Measurements from ENCODE around the gene SELENOW. TPM values are rescaled to one million over a fixed set of nuclear protein-coding genes. Genes with fewer than 3 reads are reported as not detected.

The SELENOW gene
- polyA plus RNA-seq, 3 donors = 103 to 204 (median 171) TPM

DNA sequence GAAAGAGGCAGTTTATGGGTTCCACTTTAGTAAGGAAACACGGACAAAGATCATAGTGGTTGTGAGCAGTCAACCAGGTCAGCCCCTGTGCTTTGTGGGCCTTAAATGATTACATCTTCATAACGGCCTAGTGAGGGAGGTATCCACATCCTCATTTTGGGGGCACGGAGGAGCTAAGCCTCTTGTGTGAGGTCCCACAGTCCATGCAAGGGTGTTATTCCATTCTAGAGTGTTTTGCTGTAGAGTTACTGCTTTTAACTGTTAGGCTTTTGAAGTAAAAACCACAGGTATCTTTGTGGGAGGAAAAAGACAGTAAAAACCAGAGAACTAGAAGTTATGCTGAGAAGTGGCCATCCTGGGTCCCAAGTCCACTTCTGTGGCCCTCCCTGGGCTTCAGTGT is 29.2 kb upstream of the SELENOW start:
- Mint-ChIP-seq H3K4me1 (peaks cover 12% of the 10 kb centered on the region), H3K27me3 (ENCODE audit: low read depth in 3 of 3) (no peaks in the 10 kb centered on the region), H3K27ac (peak overlapping the region in 3 of 7 donors; percentile 19 to 52 (median 25)), H3K36me3 (peaks cover 61 to 75% of the 10 kb centered on the region in 2 donors), H3K9me3 (peaks cover 0 to 2% (median 0%) of the 10 kb centered on the region in 7 donors), H3K4me3 (no peak overlapping the region)
- Histone ChIP-seq H2AFZ (ENCODE audit: insufficient read depth, low read depth, low read length, poor library complexity, severe bottlenecking) (no peak overlapping the region), H3K4me1 (ENCODE audit: control insufficient read depth in 1 of 2, insufficient read depth in 2 of 2, low read length in 2 of 2) (peaks cover 15 to 20% of the 10 kb centered on the region in 2 donors), H4K20me1 (ENCODE audit: insufficient read depth, low read length) (peaks cover 56% of the 10 kb centered on the region), H3K4me3 (replicated peaks in 1 of 3; ENCODE audit: low read depth in 2 of 3, low read length in 3 of 3) (no peak overlapping the region), H3K9ac (ENCODE audit: insufficient read depth, low read length, poor library complexity, severe bottlenecking) (no peak overlapping the region), H3K79me2 (ENCODE audit: insufficient read depth, low read length) (peaks cover 47% of the 10 kb centered on the region), H3K4me2 (replicated peaks; ENCODE audit: extremely low read depth, low read length, poor library complexity, severe bottlenecking) (no peak overlapping the region), H3K27me3 (ENCODE audit: control insufficient read depth in 2 of 2, insufficient read depth in 2 of 2, low read length in 2 of 2) (no peaks in the 10 kb centered on the region), H3K9me3 (replicated peaks in 1 of 2; ENCODE audit: control insufficient read depth in 1 of 2, insufficient read depth in 1 of 2, low read length in 2 of 2) (no peaks in the 10 kb centered on the region), H3K36me3 (replicated peaks in 1 of 2; ENCODE audit: control insufficient read depth in 1 of 2, insufficient read depth in 2 of 2, low read length in 2 of 2) (peaks cover 58 to 76% of the 10 kb centered on the region in 2 donors), H3K27ac (ENCODE audit: low read depth in 1 of 2, low read length in 2 of 2) (no peak overlapping the region)
- 100% methylated on average over 2 of the region's 3 CpGs for WGBS (ENCODE audit: insufficient coverage)
- TF ChIP-seq, protein P1, sequence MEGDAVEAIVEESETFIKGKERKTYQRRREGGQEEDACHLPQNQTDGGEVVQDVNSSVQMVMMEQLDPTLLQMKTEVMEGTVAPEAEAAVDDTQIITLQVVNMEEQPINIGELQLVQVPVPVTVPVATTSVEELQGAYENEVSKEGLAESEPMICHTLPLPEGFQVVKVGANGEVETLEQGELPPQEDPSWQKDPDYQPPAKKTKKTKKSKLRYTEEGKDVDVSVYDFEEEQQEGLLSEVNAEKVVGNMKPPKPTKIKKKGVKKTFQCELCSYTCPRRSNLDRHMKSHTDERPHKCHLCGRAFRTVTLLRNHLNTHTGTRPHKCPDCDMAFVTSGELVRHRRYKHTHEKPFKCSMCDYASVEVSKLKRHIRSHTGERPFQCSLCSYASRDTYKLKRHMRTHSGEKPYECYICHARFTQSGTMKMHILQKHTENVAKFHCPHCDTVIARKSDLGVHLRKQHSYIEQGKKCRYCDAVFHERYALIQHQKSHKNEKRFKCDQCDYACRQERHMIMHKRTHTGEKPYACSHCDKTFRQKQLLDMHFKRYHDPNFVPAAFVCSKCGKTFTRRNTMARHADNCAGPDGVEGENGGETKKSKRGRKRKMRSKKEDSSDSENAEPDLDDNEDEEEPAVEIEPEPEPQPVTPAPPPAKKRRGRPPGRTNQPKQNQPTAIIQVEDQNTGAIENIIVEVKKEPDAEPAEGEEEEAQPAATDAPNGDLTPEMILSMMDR (IDR thresholded peaks at IDR 0.05) = no peak
- DNase-seq = no peak
- intact Hi-C loops (cut with micrococcal nuclease) = loop anchor here in 1 of 2 donors (10.0 kb wide), 2 partner anchors 235 to 475 kb away; partner anchors contain the start of genes INAFM1 and NAPA

GRCh38 chr19:47750752-47751151 is 27.8 kb upstream of the SELENOW start:
- H3K4me1 Mint-ChIP-seq = peaks cover 8% of the 10 kb centered on the region
- no peak overlapping the region for H3K9ac ChIP-seq (ENCODE audit: insufficient read depth, low read length, poor library complexity, severe bottlenecking)
- H3K4me3 ChIP-seq (replicated peaks in 1 of 3; ENCODE audit: low read depth in 2 of 3, low read length in 3 of 3) = no peak overlapping the region
- 95% methylated on average over 17 of the region's 18 CpGs for WGBS (ENCODE audit: insufficient coverage)
- TF ChIP-seq, protein P1 (IDR thresholded peaks at IDR 0.05) = no peak
- H3K27ac ChIP-seq (ENCODE audit: low read depth in 1 of 2, low read length in 2 of 2) = no peak overlapping the region
- intact Hi-C loops (cut with micrococcal nuclease) = no loop called here
- DNase-seq = no peak
- no peak overlapping the region for H3K4me3 Mint-ChIP-seq
- no peaks in the 10 kb centered on the region for H3K9me3 ChIP-seq (replicated peaks in 1 of 2; ENCODE audit: control insufficient read depth in 1 of 2, insufficient read depth in 1 of 2, low read length in 2 of 2)
- H3K4me2 ChIP-seq (replicated peaks; ENCODE audit: extremely low read depth, low read length, poor library complexity, severe bottlenecking) = no peak overlapping the region
- H3K36me3 Mint-ChIP-seq = peaks cover 64 to 87% of the 10 kb centered on the region in 2 donors
- H3K9me3 Mint-ChIP-seq = no peaks in the 10 kb centered on the region
- H3K79me2 ChIP-seq (ENCODE audit: insufficient read depth, low read length) = peaks cover 44% of the 10 kb centered on the region
- H3K27ac Mint-ChIP-seq = peak overlapping the region in 1 of 7 donors; percentile 35
- H3K36me3 ChIP-seq (replicated peaks in 1 of 2; ENCODE audit: control insufficient read depth in 1 of 2, insufficient read depth in 2 of 2, low read length in 2 of 2) = peaks cover 71 to 91% of the 10 kb centered on the region in 2 donors
- H3K27me3 ChIP-seq (ENCODE audit: control insufficient read depth in 2 of 2, insufficient read depth in 2 of 2, low read length in 2 of 2) = no peaks in the 10 kb centered on the region
- H2AFZ ChIP-seq (ENCODE audit: insufficient read depth, low read depth, low read length, poor library complexity, severe bottlenecking) = no peak overlapping the region
- peaks cover 7 to 12% of the 10 kb centered on the region in 2 donors for H3K4me1 ChIP-seq (ENCODE audit: control insufficient read depth in 1 of 2, insufficient read depth in 2 of 2, low read length in 2 of 2)
- H4K20me1 ChIP-seq (ENCODE audit: insufficient read depth, low read length) = peaks cover 61% of the 10 kb centered on the region
- no peaks in the 10 kb centered on the region for H3K27me3 Mint-ChIP-seq (ENCODE audit: low read depth in 3 of 3)
